Tibial artery (tissue), 4 donors: ENCODE results near the gene HSP90AB1.

Source experiments
- DNase-seq, 2 donors: peaks; one replicate each; pipeline ENCODE4 v3.0.0-alpha.2; 2019
- H3K27ac ChIP-seq, 2 donors: fragments of 200-600 bp; sonication (generic) in 1 of 2; 1 replicate in 1 of 2; 2 replicates in 1 of 2; pipeline ENCODE4 v1.5.1; 2018 to 2019; ENCODE audit warnings: mild to moderate bottlenecking in 1 of 2
- H3K27me3 ChIP-seq, 2 donors: fragments of 200-600 bp; sonication (generic) in 1 of 2; one replicate each; pipeline versions ENCODE4 v1.5.1 to v1.6.0; 2016 to 2019
- H3K36me3 ChIP-seq, 3 donors: fragments of 200-600 bp; sonication (generic) in 2 of 3; one replicate each; pipeline ENCODE4 v1.5.1; 2016 to 2019; ENCODE audit warnings: mild to moderate bottlenecking in 2 of 3
- H3K4me1 ChIP-seq, 4 donors: fragments of 200-600 bp; sonication (generic) in 2 of 4; 1 replicate in 3 of 4; 2 replicates in 1 of 4; pipeline ENCODE4 v1.5.1; 2016 to 2019
- H3K4me3 ChIP-seq, 2 donors: fragments of 200-600 bp; sonication (generic) in 1 of 2; 1 replicate in 1 of 2; 2 replicates in 1 of 2; pipeline ENCODE4 v1.5.1; 2018 to 2019; ENCODE audit warnings: mild to moderate bottlenecking in 2 of 2
- H3K9me3 ChIP-seq, 3 donors: fragments of 200-600 bp; sonication (generic) in 1 of 3; one replicate each; pipeline ENCODE4 v1.5.1; 2016 to 2019
- intact Hi-C: fragments of 100-400 bp; cut with DNase I; formaldehyde crosslinking; loops from one replicate; pipeline ENCODE4 v1.15.0; 2023; ENCODE audit warnings: low total_unique reads
- TF ChIP-seq, protein P1 (sequence below), 2 experiments: fragments of 200-600 bp in 1 of 2; fragments of 450-650 bp in 1 of 2; IDR thresholded peaks; one replicate each; pipeline ENCODE4 v1.5.1; 2017 to 2019; ENCODE audit warnings: antibody characterized with exemption in 2 of 2, mild to moderate bottlenecking in 1 of 2, moderate library complexity in 1 of 2

Gene HSP90AB1

DNA sequence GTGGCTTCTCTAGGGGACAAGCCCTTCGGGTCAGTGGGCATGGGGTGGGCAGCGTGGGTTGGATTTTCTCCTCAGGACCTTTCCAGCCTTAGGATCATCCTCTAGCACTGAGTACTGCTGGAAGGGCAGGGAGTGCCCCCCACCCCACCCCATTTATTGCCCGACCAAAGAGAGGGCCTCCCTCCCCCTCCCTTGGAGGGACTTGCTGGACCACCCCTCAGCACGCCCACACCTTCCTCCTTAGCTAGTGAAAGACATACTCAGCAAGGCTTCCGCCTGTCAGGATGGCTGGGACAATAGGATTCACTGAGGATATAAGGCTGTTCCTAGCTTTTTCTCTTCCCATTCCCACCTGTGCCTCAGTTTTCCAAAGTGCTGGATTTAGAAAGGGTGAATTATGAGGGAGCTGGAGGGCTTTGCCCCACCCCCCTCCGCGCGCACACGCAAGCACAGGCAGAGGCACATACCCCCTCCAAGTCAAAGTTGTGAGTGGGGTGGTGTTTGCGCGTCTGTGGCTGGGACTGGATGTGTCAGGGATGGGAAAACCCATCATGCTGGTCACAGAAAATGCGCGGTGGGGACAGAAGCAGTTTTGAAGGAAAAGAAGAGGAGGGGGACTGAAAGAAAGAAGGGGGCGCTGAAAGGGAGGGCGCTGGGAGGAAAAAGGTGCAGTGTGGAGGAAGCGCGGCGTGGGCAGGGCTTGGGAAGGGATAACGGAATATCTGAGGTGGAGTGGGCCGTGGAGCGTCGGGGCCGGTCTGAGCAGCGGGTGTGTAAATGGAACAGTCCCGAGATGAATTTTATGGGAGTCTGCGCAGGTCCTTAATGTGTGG, 24.2 kb upstream of the HSP90AB1 start:
- H3K27ac ChIP-seq: peak overlapping the region; percentile 97 to 99
- peaks cover 0 to 92% (median 77%) of the 10 kb centered on the region in 4 donors for H3K4me1 ChIP-seq
- peak overlapping the region; percentile 62 to 63 for H3K4me3 ChIP-seq
- TF ChIP-seq, protein P1, sequence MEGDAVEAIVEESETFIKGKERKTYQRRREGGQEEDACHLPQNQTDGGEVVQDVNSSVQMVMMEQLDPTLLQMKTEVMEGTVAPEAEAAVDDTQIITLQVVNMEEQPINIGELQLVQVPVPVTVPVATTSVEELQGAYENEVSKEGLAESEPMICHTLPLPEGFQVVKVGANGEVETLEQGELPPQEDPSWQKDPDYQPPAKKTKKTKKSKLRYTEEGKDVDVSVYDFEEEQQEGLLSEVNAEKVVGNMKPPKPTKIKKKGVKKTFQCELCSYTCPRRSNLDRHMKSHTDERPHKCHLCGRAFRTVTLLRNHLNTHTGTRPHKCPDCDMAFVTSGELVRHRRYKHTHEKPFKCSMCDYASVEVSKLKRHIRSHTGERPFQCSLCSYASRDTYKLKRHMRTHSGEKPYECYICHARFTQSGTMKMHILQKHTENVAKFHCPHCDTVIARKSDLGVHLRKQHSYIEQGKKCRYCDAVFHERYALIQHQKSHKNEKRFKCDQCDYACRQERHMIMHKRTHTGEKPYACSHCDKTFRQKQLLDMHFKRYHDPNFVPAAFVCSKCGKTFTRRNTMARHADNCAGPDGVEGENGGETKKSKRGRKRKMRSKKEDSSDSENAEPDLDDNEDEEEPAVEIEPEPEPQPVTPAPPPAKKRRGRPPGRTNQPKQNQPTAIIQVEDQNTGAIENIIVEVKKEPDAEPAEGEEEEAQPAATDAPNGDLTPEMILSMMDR (IDR thresholded peaks at IDR 0.05): no peak
- no peaks in the 10 kb centered on the region for H3K27me3 ChIP-seq
- no peaks in the 10 kb centered on the region for H3K9me3 ChIP-seq
- H3K36me3 ChIP-seq: no peaks in the 10 kb centered on the region
- DNase-seq: peak; percentile 59 to 75
- intact Hi-C loops: no loop called here

DNA sequence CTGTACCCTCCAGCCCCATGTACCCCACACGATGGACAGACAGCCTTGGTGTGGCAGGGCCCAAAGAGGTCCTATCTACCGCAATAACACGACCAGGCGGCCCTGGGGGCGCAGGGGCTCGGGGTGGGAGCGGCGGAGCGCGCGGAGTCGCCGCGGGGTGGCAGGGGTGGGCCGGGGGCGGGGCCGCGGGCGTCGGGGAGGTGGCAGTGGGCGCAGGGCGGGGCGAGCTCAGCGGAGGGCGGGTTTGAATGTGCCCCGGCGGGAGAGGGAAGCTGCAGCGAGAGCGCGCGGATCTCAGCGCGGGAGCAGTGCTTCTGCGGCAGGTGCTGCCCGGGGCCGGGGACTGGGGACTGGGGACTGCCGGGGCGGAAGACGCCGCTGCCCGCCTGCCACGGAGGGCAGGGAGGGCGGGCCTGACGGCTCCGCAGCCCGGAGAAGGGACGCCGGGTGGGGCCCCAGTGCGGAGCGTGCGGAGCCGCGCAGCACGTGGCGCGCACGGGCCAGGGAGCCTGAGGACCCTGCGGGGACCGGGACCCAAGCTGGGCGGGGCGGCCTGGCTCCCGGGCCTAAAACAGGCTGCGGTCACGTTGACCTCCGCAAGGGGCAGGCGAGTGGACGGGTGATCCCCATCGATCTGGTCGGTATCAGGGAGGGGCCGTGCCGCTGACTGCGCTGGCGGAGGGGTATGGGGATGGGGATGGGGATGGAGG, 23.4 kb upstream of the HSP90AB1 start, which contains the start of gene SLC29A1:
TSS of gene SLC29A1 (plus strand) at position 277 of the 710 bp plus-strand sequence. CDS start 3,719 bp downstream, outside the sequence.
- TF ChIP-seq, protein P1 (IDR thresholded peaks at IDR 0.05): no peak
- peak within 1 kb of the TSS; percentile 97 to 99 for H3K27ac ChIP-seq
- H3K4me3 ChIP-seq: peak within 1 kb of the TSS; percentile 62 to 63
- H3K36me3 ChIP-seq: no peaks in the 10 kb centered on the region
- no peaks in the 10 kb centered on the region for H3K27me3 ChIP-seq
- peak; percentile 85 to 93 for DNase-seq
- peaks cover 0 to 92% (median 77%) of the 10 kb centered on the region in 4 donors for H3K4me1 ChIP-seq
- intact Hi-C loops: no loop called here
- H3K9me3 ChIP-seq: no peaks in the 10 kb centered on the region

DNA sequence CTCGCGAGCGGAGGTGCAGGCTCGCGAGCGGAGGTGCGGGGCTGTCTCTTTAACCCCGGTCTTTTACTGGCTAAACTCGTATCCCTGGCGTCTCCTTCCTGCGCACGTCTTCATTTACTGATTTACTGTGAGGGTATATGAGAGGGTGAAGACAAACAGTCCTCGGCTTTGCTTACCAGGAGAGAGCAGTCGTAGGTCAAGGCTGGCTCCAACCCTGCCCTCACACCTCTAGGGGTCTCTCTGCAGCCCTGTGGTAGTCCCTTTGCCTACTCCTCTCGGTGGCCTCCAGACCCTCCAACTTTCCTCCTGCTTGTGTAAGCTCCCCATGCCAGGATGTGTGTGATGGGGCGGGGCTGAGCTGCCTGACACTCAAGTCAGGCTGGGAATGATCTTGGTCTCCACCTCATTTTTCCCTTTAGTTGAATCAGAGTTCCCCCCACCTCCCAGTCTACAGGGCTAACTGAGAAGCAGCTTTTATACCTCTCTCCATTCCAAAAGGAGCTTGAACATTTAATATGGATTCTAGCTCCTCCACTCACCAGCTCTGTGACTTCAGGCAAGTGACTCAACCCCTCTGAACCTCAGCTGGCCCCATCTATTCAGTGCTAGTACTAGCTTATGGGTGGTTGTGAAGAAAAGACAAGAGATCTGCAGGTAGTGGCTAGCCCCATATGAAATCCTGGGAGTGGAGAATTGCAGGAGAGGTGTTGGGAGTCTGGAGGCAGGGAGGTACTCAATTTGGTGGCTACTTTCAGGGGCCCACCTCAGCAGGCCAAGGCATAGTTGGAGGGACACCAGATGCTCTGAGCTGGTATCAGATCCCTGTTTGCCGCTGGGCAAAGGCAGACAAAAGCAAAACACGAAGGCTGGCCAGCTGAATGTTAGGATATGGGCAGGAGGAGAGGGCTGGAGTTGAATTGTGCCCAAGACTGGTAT, 22.6 kb upstream of the HSP90AB1 start:
- DNase-seq: no peak
- TF ChIP-seq, protein P1 (IDR thresholded peaks at IDR 0.05): no peak
- Histone ChIP-seq H3K9me3 (no peaks in the 10 kb centered on the region), H3K27me3 (no peaks in the 10 kb centered on the region), H3K4me3 (peak overlapping the region; percentile 62 to 63), H3K4me1 (peaks cover 0 to 93% (median 74%) of the 10 kb centered on the region in 4 donors), H3K27ac (peak overlapping the region; percentile 97 to 99), H3K36me3 (peaks cover under 1 to 5% (median 4%) of the 10 kb centered on the region in 3 donors)
- intact Hi-C loops: no loop called here

DNA sequence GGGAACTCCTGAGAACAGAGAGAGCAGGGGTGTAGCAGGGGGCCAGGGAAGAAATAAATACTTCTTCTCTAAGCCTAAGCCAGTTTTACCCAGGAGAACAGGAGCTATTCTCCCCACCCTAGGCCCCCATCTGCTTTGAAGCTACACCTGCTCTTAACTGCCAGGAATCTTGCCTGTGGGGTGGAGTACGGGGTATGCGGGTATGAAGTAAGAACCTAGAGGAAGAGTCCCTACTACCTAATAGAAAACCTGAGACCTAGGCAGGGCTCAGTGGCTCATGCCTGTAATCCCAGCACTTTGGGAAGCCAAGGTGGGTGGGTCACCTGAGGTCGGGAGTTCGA, 22.0 kb upstream of the HSP90AB1 start:
- intact Hi-C loops: no loop called here
- H3K9me3 ChIP-seq: no peaks in the 10 kb centered on the region
- H3K4me3 ChIP-seq: peak overlapping the region in 1 of 2 donors; percentile 63
- TF ChIP-seq, protein P1 (IDR thresholded peaks at IDR 0.05): no peak
- no peak for DNase-seq
- no peaks in the 10 kb centered on the region for H3K27me3 ChIP-seq
- H3K27ac ChIP-seq: peak overlapping the region; percentile 97 to 99
- H3K4me1 ChIP-seq: peaks cover 0 to 94% (median 73%) of the 10 kb centered on the region in 4 donors
- H3K36me3 ChIP-seq: peaks cover 7 to 11% (median 11%) of the 10 kb centered on the region in 3 donors
